HepG2 (cell line): ENCODE data around the gene NSMCE1. TPM values are rescaled to one million over a fixed set of nuclear protein-coding genes. Genes with fewer than 3 reads are reported as not detected.

Experiments
- ATAC-seq: fragments of 200-7000 bp; cut with Tn5 transposase; 3 replicates; pipeline ENCODE4 v1.9.1; 2020; ENCODE audit warnings: mild to moderate bottlenecking, moderate library complexity
- BruUV-seq: library from RNA; stranded (reverse); fragments of 400-500 nt; replicated peaks from 2 replicates; lab custom pipeline; 2021; lab: Mats Ljungman, UMichigan
- CTCF ChIA-PET: fragments of 300-600 bp; formaldehyde crosslinking; extraction: SDS; loops from one replicate; lab custom pipeline; 2021; ENCODE audit warnings: low total read pairs, inconsistent platforms, low intra/inter-chr PET ratio; lab: Yijun Ruan, JAX
- POLR2A ChIA-PET: fragments of 350-600 bp; sonication (Branson Sonifier 250); formaldehyde crosslinking; loops from one replicate; lab custom pipeline; 2020; ENCODE audit warnings: antibody characterized with exemption, inconsistent platforms; lab: Yijun Ruan, JAX
- DNase-seq: peaks from one replicate; pipeline ENCODE4 v3.0.0-alpha.2; 2015; ENCODE audit warnings: low spot score
- FAIRE-seq: peaks from 3 replicates; lab custom pipeline; 2011; peaks lifted over from hg19 to GRCh38; lab: Jason Lieb, UNC
- H2AFZ ChIP-seq: one replicate; pipeline ENCODE4 v1.6.1; 2011; ENCODE audit warnings: low read length, inconsistent platforms
- H3K27ac ChIP-seq: fragments of 300-600 bp; 3 replicates; pipeline ENCODE4 v1.8.0; 2011; ENCODE audit warnings: mixed run types, mild to moderate bottlenecking, mixed read lengths, low read length, inconsistent platforms; ENCODE audit not compliant: insufficient read depth; ENCODE audit errors: extremely low read length
- H3K27me3 ChIP-seq, 2 experiments: fragments of 200-600 bp in 1 of 2; 2 replicates in 1 of 2; 3 replicates in 1 of 2; pipeline versions ENCODE4 v1.6.0 to v1.8.0; 2011; ENCODE audit warnings: low read length in 2 of 2, mild to moderate bottlenecking in 2 of 2, moderate library complexity in 2 of 2, inconsistent platforms in 1 of 2; ENCODE audit not compliant: insufficient read depth in 2 of 2, control insufficient read depth in 1 of 2
- H3K36me3 ChIP-seq, 2 experiments: fragments of 200-600 bp in 1 of 2; replicated peaks in 1 of 2; 2 replicates in 1 of 2; 3 replicates in 1 of 2; pipeline versions ENCODE4 v1.5.1 to v1.8.0; 2011; ENCODE audit warnings: low read length in 2 of 2, inconsistent platforms in 1 of 2; ENCODE audit not compliant: insufficient read depth in 2 of 2, control insufficient read depth in 1 of 2
- H3K4me1 ChIP-seq: 2 replicates; pipeline ENCODE4 v1.5.1; 2012; ENCODE audit warnings: low read length, inconsistent platforms; ENCODE audit not compliant: insufficient read depth
- H3K4me2 ChIP-seq: 2 replicates; pipeline ENCODE4 v1.6.0; 2011; ENCODE audit warnings: low read depth, low read length, inconsistent platforms
- H3K4me3 ChIP-seq, 3 experiments: fragments of 200-600 bp in 1 of 3; sonication (generic), shearing (Covaris generic) in 1 of 3; replicated peaks in 1 of 3; 2 replicates each; pipeline ENCODE4 v1.5.1; 2011 to 2016; ENCODE audit warnings: low read length in 3 of 3, inconsistent platforms in 2 of 3, low read depth in 2 of 3, mild to moderate bottlenecking in 2 of 3, control low read depth in 1 of 3, mixed read lengths in 1 of 3; ENCODE audit not compliant: insufficient read depth in 1 of 3
- H3K79me2 ChIP-seq: one replicate; pipeline ENCODE4 v1.6.1; 2011; ENCODE audit warnings: low read length, inconsistent platforms; ENCODE audit not compliant: insufficient read depth
- H3K9ac ChIP-seq: 2 replicates; pipeline ENCODE4 v1.6.0; 2011; ENCODE audit warnings: mild to moderate bottlenecking, low read depth, low read length, inconsistent platforms; ENCODE audit not compliant: insufficient read depth
- H3K9me3 ChIP-seq: 2 replicates; pipeline ENCODE4 v1.5.1; 2012; ENCODE audit warnings: mild to moderate bottlenecking, low read length
- H4K20me1 ChIP-seq: 2 replicates; pipeline ENCODE4 v1.6.0; 2011; ENCODE audit warnings: inconsistent platforms, mild to moderate bottlenecking, low read length, moderate library complexity; ENCODE audit not compliant: insufficient read depth
- ATF7 ChIP-seq, 2 experiments: fragments of 450-650 bp in 1 of 2; sonication (generic) in 1 of 2; formaldehyde crosslinking in 1 of 2; IDR thresholded peaks; 2 replicates each; pipeline versions ENCODE4 v1.4.0 to v1.6.1; 2016 to 2020; ENCODE audit warnings: antibody characterized with exemption in 1 of 2, mild to moderate bottlenecking in 1 of 2, missing genetic modification reagents in 1 of 2
- BCLAF1 ChIP-seq: fragments of 450-650 bp; IDR thresholded peaks from 2 replicates; pipeline ENCODE4 v1.6.1; 2017; ENCODE audit warnings: mild to moderate bottlenecking
- CBX2 ChIP-seq, 2 experiments: fragments of 200-600 bp in 1 of 2; sonication (generic); formaldehyde crosslinking in 1 of 2; IDR thresholded peaks; 2 replicates each; pipeline versions ENCODE4 v1.7.0 to v1.8.1; 2018 to 2022; ENCODE audit warnings: low read depth in 2 of 2, low read length in 1 of 2, mild to moderate bottlenecking in 1 of 2, missing genetic modification reagents in 1 of 2
- FOXC1 ChIP-seq: sonication (generic); formaldehyde crosslinking; IDR thresholded peaks from 2 replicates; pipeline ENCODE4 v1.8.0; 2022; ENCODE audit warnings: mild to moderate bottlenecking, missing genetic modification reagents, borderline replicate concordance
- FOXK1 ChIP-seq: sonication (generic); formaldehyde crosslinking; IDR thresholded peaks from 2 replicates; pipeline ENCODE4 v1.4.0; 2020; ENCODE audit warnings: low read depth, missing genetic modification reagents, borderline replicate concordance
- GFI1 ChIP-seq: sonication (generic); formaldehyde crosslinking; IDR thresholded peaks from 2 replicates; pipeline ENCODE4 v1.5.0; 2020; ENCODE audit warnings: missing genetic modification reagents, mild to moderate bottlenecking, borderline replicate concordance
- IKZF1 ChIP-seq: fragments of 450-650 bp; IDR thresholded peaks from 2 replicates; pipeline ENCODE4 v1.7.1; 2016
- PHF20 ChIP-seq: sonication (generic); formaldehyde crosslinking; IDR thresholded peaks from 2 replicates; pipeline ENCODE4 v1.5.0; 2020; ENCODE audit warnings: mild to moderate bottlenecking, missing genetic modification reagents
- RAD21 ChIP-seq: fragments of 450-650 bp; formaldehyde crosslinking; IDR thresholded peaks from 2 replicates; pipeline ENCODE4 v1.5.0; 2020; ENCODE audit warnings: mild to moderate bottlenecking
- TARDBP ChIP-seq: sonication (generic); formaldehyde crosslinking; IDR thresholded peaks from 2 replicates; pipeline ENCODE4 v1.8.0; 2022; ENCODE audit warnings: mild to moderate bottlenecking, missing genetic modification reagents
- TCF7 ChIP-seq: sonication (generic); IDR thresholded peaks from 2 replicates; pipeline ENCODE4 v1.6.1; 2016; ENCODE audit warnings: antibody characterized with exemption, low read depth
- THAP11 ChIP-seq: IDR thresholded peaks from 2 replicates; pipeline ENCODE4 v1.6.1; 2016; ENCODE audit warnings: missing biosample characterization, missing genetic modification reagents
- ZFYVE20 ChIP-seq: sonication (generic); formaldehyde crosslinking; IDR thresholded peaks from 2 replicates; pipeline ENCODE4 v1.8.0; 2023; ENCODE audit warnings: low read depth, mild to moderate bottlenecking, moderate library complexity, missing genetic modification reagents, borderline replicate concordance
- ZNF276 ChIP-seq: sonication (generic); formaldehyde crosslinking; IDR thresholded peaks from 2 replicates; pipeline ENCODE4 v1.4.0; 2020; ENCODE audit warnings: mild to moderate bottlenecking, low read depth, missing genetic modification reagents
- ZNF343 ChIP-seq: sonication (generic); formaldehyde crosslinking; IDR thresholded peaks from 2 replicates; pipeline ENCODE4 v1.4.0; 2020; ENCODE audit warnings: mild to moderate bottlenecking, missing genetic modification reagents
- ZNF496 ChIP-seq: sonication (generic); formaldehyde crosslinking; IDR thresholded peaks from 2 replicates; pipeline ENCODE4 v1.8.1; 2023; ENCODE audit warnings: mild to moderate bottlenecking, moderate library complexity, missing genetic modification reagents; ENCODE audit not compliant: insufficient replicate concordance
- ZNF549 ChIP-seq: sonication (generic); formaldehyde crosslinking; IDR thresholded peaks from 2 replicates; pipeline ENCODE4 v1.5.0; 2020; ENCODE audit warnings: missing genetic modification reagents
- ZNF557 ChIP-seq: sonication (generic); formaldehyde crosslinking; IDR thresholded peaks from 2 replicates; pipeline ENCODE4 v1.4.0; 2020; ENCODE audit warnings: missing genetic modification reagents
- WGBS: methylation state at CpG from one replicate; pipeline ENCODE4 v1.1.6; 2017; ENCODE audit warnings: low lambda C conversion rate; 5-methylcytosine and 5-hydroxymethylcytosine counted together
- in situ Hi-C: cut with HindIII; loops from 2 replicates; pipeline ENCODE4 v1.10.0; 2017; ENCODE audit warnings: low pct_unique_long_range_greater_than_20kb; ENCODE audit not compliant: extremely low pct_ligation_motif_present
- intact Hi-C: fragments of 100-400 bp; cut with micrococcal nuclease; formaldehyde crosslinking; loops from one replicate; pipeline ENCODE4 v1.10.0; 2022; ENCODE audit not compliant: unreplicated experiment
- polyA plus RNA-seq, 8 experiments: library from polyadenylated mRNA; depleted of rRNA in 3 of 8; stranded (reverse) in 7 of 8; unstranded in 1 of 8; fragments of >200 nt; fragmentation: Illumina TruSeq in 4 of 8; extraction: Trizol in 4 of 8; gene quantifications; 2 replicates each; pipeline versions ENCODE4 v1.2.1 to v1.2.3, GENCODE V29; 2011 to 2016; ENCODE audit warnings: low read depth in 4 of 8, missing spikeins in 1 of 8, mixed read lengths in 1 of 8; ENCODE audit not compliant: insufficient read depth in 1 of 8
- total RNA-seq, 5 experiments: library from RNA; depleted of rRNA; stranded (reverse); fragments of >200 nt; fragmentation: Illumina TruSeq; extraction: Trizol; gene quantifications; 2 replicates each; pipeline ENCODE4 v1.2.3, GENCODE V29; 2016; ENCODE audit warnings: low read depth in 1 of 5

NSMCE1 gene
- total and polyA plus RNA-seq, 2 of the 13 experiments (the other 11 are each of a cell fraction or from before 2014, with no cell fraction given): 42.7 to 52.9 TPM

- POLR2A ChIA-PET: no interaction called here
- FAIRE-seq (no peak), DNase-seq (no peak), ATAC-seq (no peak)
- TF ChIP-seq GFI1 (CRISPR knock-in tag): no peak
- TF ChIP-seq ZNF276: no peak
- TF ChIP-seq ZNF343 (CRISPR knock-in tag): no peak
- no peak for TF ChIP-seq TARDBP (CRISPR knock-in tag)
- TF ChIP-seq ATF7 (IDR thresholded peaks at IDR 0.05): no peak
- no peak for TF ChIP-seq ATF7 (CRISPR knock-in tag; IDR thresholded peaks at IDR 0.05)
- TF ChIP-seq ZFYVE20 (CRISPR knock-in tag): no peak
- no peak for TF ChIP-seq PHF20 (CRISPR knock-in tag)
- TF ChIP-seq FOXK1: no peak
- TF ChIP-seq THAP11 (CRISPR knock-in tag): no peak
- no peak for TF ChIP-seq ZNF549
- no peak for TF ChIP-seq RAD21 (CRISPR knock-in tag)
- TF ChIP-seq IKZF1: no peak
- no peak for TF ChIP-seq BCLAF1
- TF ChIP-seq FOXC1 (CRISPR knock-in tag): no peak
- no peak for TF ChIP-seq CBX2 (IDR thresholded peaks at IDR 0.05; ENCODE audit: low read depth, low read length)
- TF ChIP-seq CBX2 (CRISPR knock-in tag; IDR thresholded peaks at IDR 0.05; ENCODE audit: low read depth): no peak
- no peak for TF ChIP-seq ZNF557 (CRISPR knock-in tag)
- TF ChIP-seq TCF7: no peak
- no peak for TF ChIP-seq ZNF496
- Histone ChIP-seq H3K27ac (no peak overlapping the region), H3K4me3 (no peak overlapping the region), H3K4me2 (no peak overlapping the region), H4K20me1 (no peaks in the 10 kb centered on the region), H3K9me3 (no peaks in the 10 kb centered on the region), H3K36me3 (no peaks in the 10 kb centered on the region), H3K79me2 (peaks cover 7% of the 10 kb centered on the region), H3K27me3 (no peaks in the 10 kb centered on the region), H3K9ac (no peak overlapping the region), H2AFZ (no peak overlapping the region), H3K4me1 (peaks cover 47% of the 10 kb centered on the region)
- no TSS peak for BruUV-seq
- CTCF ChIA-PET: no interaction called here
- intact Hi-C loops: no loop called here
- WGBS: 98% methylated on average over 1 of the region's 1 CpG
- in situ Hi-C loops: no loop called here
Measured at GRCh38 chr16:27275394-27275793, 6.8 kb upstream of the NSMCE1 start.
